ENCODE data around the gene TSPAN9. TPM values are rescaled to one million over a fixed set of nuclear protein-coding genes. Genes with fewer than 3 reads are reported as not detected.

Gene TSPAN9
- total and polyA plus RNA-seq, 10 of the 15 experiments (the other 5 are each of a cell fraction or from before 2014, with no cell fraction given): 0.03 to 1.0 (median 0.12) TPM; not detected in 5

GRCh38 chr12:3173008-3173553, 95.9 kb downstream of the TSPAN9 start (continued):
- TF ChIP-seq CEBPZ (IDR thresholded peaks at IDR 0.05; ENCODE audit: low read depth, low read length) (no peak), HDAC6 (IDR thresholded peaks at IDR 0.05; ENCODE audit: unreplicated experiment) (no peak), PAX5 (IDR thresholded peaks at IDR 0.05; ENCODE audit: borderline replicate concordance, low read depth, low read length) (no peak)

- H3K27ac ChIP-seq (ENCODE audit: control insufficient read depth, insufficient read depth): no peak overlapping the region
- H2AFZ ChIP-seq (ENCODE audit: control insufficient read depth, low read depth, low read length): no peak overlapping the region
- no peak overlapping the region for H3K4me2 ChIP-seq (ENCODE audit: control insufficient read depth, insufficient read depth)
- H4K20me1 ChIP-seq (ENCODE audit: control insufficient read depth, insufficient read depth): no peaks in the 10 kb centered on the region
- SMC1A ChIA-PET (ENCODE audit: uncharacterized antibody, unreplicated experiment): no interaction called here
- FAIRE-seq: no peak
- WGBS (ENCODE audit: insufficient coverage, insufficient replicate concordance, low lambda C conversion rate, missing lambda C conversion rate): 44% methylated on average over 5 of the region's 5 CpGs
- no peaks in the 10 kb centered on the region for H3K9me3 ChIP-seq (replicated peaks; ENCODE audit: control insufficient read depth, insufficient read depth, low read length)
- CTCF ChIA-PET: no interaction called here
- RAD21 ChIA-PET (ENCODE audit: unreplicated experiment): no interaction called here
- DNase-seq (ENCODE audit: low read depth, low spot score): no peak
- H3K9ac ChIP-seq (ENCODE audit: control insufficient read depth, insufficient read depth, low read length): no peak overlapping the region
- no peak for TF ChIP-seq BCL11A (IDR thresholded peaks at IDR 0.05; ENCODE audit: low read depth, low read length)
- no peak for TF ChIP-seq IKZF1 (conservative IDR thresholded peaks at IDR 0.05)
- no peak for TF ChIP-seq RBBP5 (conservative IDR thresholded peaks at IDR 0.05)
- TF ChIP-seq SIX5 (IDR thresholded peaks at IDR 0.05; ENCODE audit: low read depth, low read length, severe bottlenecking): no peak
- TF ChIP-seq USF1 (IDR thresholded peaks at IDR 0.05; ENCODE audit: borderline replicate concordance, extremely low read length, insufficient read depth, low read depth, low read length): no peak
- TF ChIP-seq SMC3 (IDR thresholded peaks at IDR 0.05; ENCODE audit: borderline replicate concordance, low read length): no peak
- no peak for TF ChIP-seq PBX3 (IDR thresholded peaks at IDR 0.05; ENCODE audit: insufficient replicate concordance, low read depth, low read length)
- TF ChIP-seq E4F1 (IDR thresholded peaks at IDR 0.05; ENCODE audit: borderline replicate concordance, partially characterized antibody): no peak
- no peak for TF ChIP-seq MEF2A (IDR thresholded peaks at IDR 0.05; ENCODE audit: insufficient read depth, low read depth, low read length)
- TF ChIP-seq E2F4 (IDR thresholded peaks at IDR 0.05; ENCODE audit: low read depth, low read length): no peak
- H3K27me3 ChIP-seq (replicated peaks in 1 of 2; ENCODE audit: control insufficient read depth in 2 of 2, insufficient read depth in 2 of 2, low read length in 1 of 2): peaks cover 0 to 6% of the 10 kb centered on the region in 2 experiments; a peak in 2 of 4 replicates
- no TSS peak for BruUV-seq (replicated peaks)
- POLR2A ChIA-PET: no interaction called here
- H3K79me2 ChIP-seq (ENCODE audit: control insufficient read depth, insufficient read depth, low read length): no peaks in the 10 kb centered on the region
- no peak for ATAC-seq
- no peaks in the 10 kb centered on the region for H3K36me3 ChIP-seq (ENCODE audit: control insufficient read depth in 2 of 2, insufficient read depth in 2 of 2, low read length in 1 of 2)
- no peaks in the 10 kb centered on the region for H3K4me1 ChIP-seq (ENCODE audit: control insufficient read depth, insufficient read depth, low read length)
- in situ Hi-C loops (cut with MboI) (no loop called here), intact Hi-C loops (cut with micrococcal nuclease; ENCODE audit: unreplicated experiment) (no loop called here)
- no peak overlapping the region for H3K4me3 ChIP-seq
Measured at GRCh38 chr12:3173912-3174311, 96.7 kb downstream of the TSPAN9 start.
